Erythroblast (primary cell): ENCODE data around the gene CYB5RL.

Experiments used
- GATA1 ChIP-seq: IDR thresholded peaks from 2 replicates; pipeline ENCODE4 v1.6.1; 2011; ENCODE audit warnings: low read depth, mild to moderate bottlenecking, control low read depth, low read length, moderate library complexity
- POLR2A ChIP-seq: IDR thresholded peaks from 2 replicates; pipeline ENCODE4 v1.6.1; 2011; ENCODE audit warnings: mild to moderate bottlenecking, low read length

GRCh38 chr1:54199151-54199764 is 572 bp downstream of the CYB5RL start:
- TF ChIP-seq POLR2A (no peak), GATA1 (no peak)
